SH-SY5Y (cell line): ENCODE measurements around the gene LSM2.

Source experiments
- GATA2 ChIP-seq: IDR thresholded peaks from 2 replicates; pipeline ENCODE4 v1.6.1; 2011; ENCODE audit warnings: mild to moderate bottlenecking, low read depth, low read length
- GATA3 ChIP-seq: IDR thresholded peaks from 2 replicates; pipeline ENCODE4 v1.6.1; 2011; ENCODE audit warnings: low read depth, mild to moderate bottlenecking, low read length, moderate library complexity

The LSM2 gene

GRCh38 chr6:31749301-31750036 lies 57.3 kb downstream of the LSM2 start:
- TF ChIP-seq GATA3, result no peak
- TF ChIP-seq GATA2, result no peak
